HG03378 (cell line): ENCODE results near the gene MLPH.
"Not testable (repeated sequence)": the region's sequence is repeated elsewhere in the genome, so short reads cannot be mapped to it uniquely, and the experiment has no call there.

ENCODE experiments used
- ATAC-seq: cut with Tn5 transposase; IDR thresholded peaks from one replicate; pipeline ENCODE4 v1.9.1; 2021; ENCODE audit warnings: mild to moderate bottlenecking, moderate library complexity; ENCODE audit not compliant: unreplicated experiment

MLPH gene

GRCh38 chr2:237581326-237581725 lies 94.3 kb downstream of the MLPH start:
- ATAC-seq: no peak

- ATAC-seq: no peak
These were observed 95.0 kb downstream of the MLPH start for GRCh38 chr2:237581751-237582746.

- ATAC-seq: no peak
These were observed 96.6 kb downstream of the MLPH start for GRCh38 chr2:237583385-237584295.

GRCh38 chr2:237585590-237586221 lies 98.7 kb downstream of the MLPH start:
- ATAC-seq: no peak

- ATAC-seq: no peak
These were observed 101.1 kb downstream of the MLPH start for GRCh38 chr2:237588044-237588696.

GRCh38 chr2:237590272-237591140 lies 103.5 kb downstream of the MLPH start, which contains the start of gene RAB17:
RAB17 (minus strand) TSS chr2:237590734; CDS start chr2:237586154, 4,580 bp downstream.
- ATAC-seq: no peak

- no peak for ATAC-seq
These were observed 104.3 kb downstream of the MLPH start for GRCh38 chr2:237591141-237591881.

- ATAC-seq: no peak
These were observed 105.5 kb downstream of the MLPH start for GRCh38 chr2:237592425-237592980.

- no peak for ATAC-seq
These were observed 106.0 kb downstream of the MLPH start for GRCh38 chr2:237593036-237593435.

- ATAC-seq: no peak
These were observed 106.7 kb downstream of the MLPH start for GRCh38 chr2:237593596-237594320.

GRCh38 chr2:237594514-237594871 lies 107.4 kb downstream of the MLPH start:
- no peak for ATAC-seq

- ATAC-seq: not testable (repeated sequence)
These were observed 108.9 kb downstream of the MLPH start for GRCh38 chr2:237595829-237596519.

GRCh38 chr2:237596520-237597195 lies 109.6 kb downstream of the MLPH start:
- ATAC-seq: no peak

GRCh38 chr2:237597196-237598145 lies 110.4 kb downstream of the MLPH start:
- no peak for ATAC-seq

GRCh38 chr2:237598468-237599208 lies 111.6 kb downstream of the MLPH start:
- ATAC-seq: no peak
